HuH-7 (cell line): ENCODE results near the gene F13A1.
"Not testable (repeated sequence)": the region's sequence is repeated elsewhere in the genome, so short reads cannot be mapped to it uniquely, and the experiment has no call there.

Experiments used
- DNase-seq: peaks from one replicate; pipeline ENCODE4 v3.0.0; 2011; ENCODE audit warnings: low spot score

F13A1 gene

DNA sequence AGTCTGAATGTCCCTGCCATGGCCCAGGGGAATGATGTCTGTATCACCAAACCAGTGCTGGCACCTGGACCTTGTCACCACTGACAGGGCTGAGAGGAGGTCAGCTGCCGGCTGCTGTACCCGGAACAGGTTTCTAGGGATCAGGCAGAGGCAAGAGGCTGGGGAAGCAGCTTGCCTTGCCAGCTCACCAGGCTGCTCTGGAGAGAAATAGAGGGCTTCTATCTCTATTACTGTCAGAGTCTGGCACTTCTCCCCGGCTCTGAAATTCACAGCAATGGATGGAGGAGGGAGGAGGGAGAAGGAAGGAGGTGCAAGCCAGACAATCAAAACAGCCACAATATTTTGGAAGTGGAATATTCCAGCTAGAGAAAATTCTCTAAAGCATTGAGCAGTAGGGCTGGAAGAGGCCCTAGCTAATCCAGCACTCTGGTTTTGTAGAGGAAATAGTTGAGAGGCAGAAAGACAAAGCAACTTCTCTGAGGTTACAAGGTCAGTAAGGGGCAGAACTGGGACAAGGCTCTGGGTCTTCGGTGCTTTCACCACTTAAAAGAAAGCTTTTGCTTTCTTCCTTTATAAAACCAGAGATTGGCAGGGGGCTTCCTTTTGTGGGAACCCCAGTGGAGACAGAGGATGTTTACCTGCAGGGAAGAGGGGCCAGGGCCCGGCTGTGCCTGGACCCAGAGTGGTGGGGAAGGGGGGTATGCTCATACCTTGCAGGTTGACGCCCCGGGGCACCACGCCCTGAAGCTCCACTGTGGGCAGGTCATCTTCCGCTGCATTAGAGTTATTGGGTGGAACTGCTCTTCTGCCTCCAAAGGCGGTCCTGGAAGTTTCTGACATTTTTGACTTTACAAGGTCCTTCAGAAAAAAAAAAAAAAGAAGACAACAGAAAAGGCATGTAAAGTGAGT is 2.4 kb downstream of the F13A1 start:
- no peak for DNase-seq

DNA sequence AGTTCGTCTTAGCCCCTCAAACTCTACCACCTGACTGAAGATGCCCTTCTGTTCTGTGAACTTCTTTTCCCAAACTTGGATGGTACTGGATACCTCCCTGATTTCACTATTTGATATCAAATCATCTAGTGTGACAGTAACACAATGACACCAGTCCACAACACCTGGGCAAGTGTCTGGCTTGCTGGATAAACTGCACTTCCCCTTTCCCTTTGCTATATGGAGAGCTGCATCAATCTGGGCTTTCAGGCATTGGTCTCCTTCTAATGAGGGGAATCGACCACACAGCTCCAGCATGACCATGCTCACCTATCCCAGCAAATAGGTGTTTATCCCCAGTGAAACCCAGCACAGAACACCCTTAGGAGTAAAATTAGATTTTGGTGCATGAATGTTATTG is 3.1 kb downstream of the F13A1 start:
- no peak for DNase-seq

DNA sequence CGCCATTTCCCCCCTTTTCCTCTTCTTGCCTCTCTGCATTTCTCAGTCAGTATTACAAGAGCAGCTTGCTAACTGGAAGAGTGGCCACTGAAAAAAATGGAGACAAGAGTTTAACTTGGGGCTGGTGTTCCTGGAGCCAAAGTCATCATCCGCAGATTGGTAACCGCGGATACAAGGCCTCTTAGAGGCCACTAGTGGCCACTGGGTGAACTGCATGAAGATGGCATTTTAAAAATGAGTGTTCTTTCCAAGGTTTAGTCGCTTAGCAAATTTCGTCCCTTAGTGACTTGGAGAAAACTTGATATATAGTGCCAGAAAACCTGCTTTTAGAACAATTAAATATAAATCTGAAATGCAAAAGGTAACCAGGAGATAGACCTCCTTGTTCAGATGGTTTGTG is 4.8 kb downstream of the F13A1 start:
- DNase-seq = peak; percentile 17

DNA sequence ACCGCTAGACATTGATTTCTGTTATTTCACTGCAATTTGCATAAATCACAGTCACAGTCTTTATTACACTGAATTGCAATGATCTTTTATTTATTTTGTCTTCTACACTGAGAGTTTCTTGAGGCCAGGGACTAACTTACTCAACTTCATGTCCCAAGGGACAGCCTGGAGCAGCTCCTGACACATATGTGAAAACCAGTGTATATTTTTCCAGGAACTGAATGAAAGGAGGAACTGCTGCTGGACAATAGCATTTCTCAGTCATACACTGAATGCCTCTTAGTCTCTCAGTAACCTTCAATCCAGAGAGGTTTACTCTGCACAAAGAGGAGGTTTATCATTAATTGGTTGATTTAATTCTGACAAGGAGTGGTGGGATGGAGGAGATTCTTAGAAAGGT is 5.9 kb downstream of the F13A1 start:
- DNase-seq = no peak

DNA sequence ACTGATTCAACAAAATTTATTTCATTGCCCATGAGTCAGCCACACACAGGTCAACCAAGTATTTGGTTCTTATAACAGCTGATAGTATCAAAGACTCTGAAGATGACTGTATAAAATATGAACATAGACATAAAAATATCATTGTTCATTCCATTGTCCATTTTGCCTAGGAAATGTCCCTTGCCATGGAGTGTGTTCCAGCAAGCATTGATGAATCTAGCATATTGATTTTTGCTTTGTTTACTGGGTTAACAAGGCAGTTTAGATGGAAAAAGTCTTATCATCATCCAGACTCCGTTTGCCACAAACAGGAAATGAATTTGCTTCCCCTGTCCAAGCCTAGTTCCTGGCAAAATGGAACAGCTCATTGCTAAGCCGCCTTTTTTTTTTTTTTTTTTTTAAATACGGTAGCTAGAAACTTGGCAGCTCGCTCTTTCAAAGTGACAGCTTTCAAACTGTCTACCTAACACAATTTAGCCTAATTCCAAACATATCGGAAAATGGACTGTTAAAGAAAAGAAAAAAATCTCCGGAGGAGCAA is 7.5 kb downstream of the F13A1 start:
- DNase-seq = no peak

DNA sequence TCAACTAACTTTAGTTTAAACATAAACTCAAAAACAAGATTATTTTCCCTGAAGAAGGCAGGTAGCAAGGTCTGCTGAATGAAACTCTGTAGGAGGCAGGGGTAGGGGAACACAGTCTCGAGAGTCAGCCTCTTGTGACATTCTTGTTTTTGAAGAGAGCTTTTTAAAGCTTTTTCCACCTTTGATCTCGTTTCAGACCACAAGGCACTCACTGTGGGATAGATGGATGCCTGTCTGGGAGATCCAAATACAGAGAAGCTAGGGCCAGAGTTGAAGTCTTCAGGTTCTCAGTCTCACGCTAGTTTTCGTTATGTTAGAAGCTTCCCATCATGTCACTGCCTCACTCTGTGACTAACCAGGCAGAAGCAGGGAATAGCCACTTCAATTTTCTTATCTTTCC is 14.9 kb downstream of the F13A1 start:
- no peak for DNase-seq

DNA sequence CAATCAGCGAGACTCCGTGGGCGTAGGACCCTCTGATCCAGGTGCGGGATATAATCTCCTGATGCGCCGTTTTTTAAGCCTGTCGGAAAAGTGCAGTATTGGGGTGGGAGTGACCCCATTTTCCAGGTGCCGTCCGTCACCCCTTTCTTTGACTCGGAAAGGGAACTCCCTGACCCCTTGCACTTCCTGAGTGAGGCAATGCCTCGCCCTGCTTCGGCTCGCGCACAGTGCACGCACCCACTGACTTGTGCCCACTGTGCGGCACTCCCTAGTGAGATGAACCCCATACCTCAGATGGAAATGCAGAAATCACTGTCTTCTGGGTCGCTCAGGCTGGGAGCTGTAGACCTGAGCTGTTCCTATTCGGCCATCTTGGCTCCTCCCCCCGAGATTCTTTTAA is 20.1 kb downstream of the F13A1 start:
- not testable (repeated sequence) for DNase-seq

DNA sequence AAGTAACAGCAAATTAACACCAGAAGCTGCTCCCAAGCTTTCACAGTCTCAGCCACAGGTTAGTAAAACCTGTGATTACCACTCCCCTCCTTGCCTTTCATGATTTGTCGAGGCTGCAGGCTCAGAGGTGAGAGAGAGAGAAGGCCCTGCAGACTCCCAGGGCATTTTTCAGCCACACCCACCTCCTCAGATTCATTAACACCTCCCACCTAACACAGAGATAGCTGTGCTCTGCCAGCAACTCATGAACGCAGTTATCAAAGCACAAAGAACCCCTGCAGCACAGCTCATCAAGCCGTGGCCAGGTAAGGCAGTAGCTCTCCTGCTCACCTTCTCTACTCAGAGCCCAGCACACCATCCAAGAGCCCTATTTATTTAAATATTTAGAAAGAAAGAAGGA is 27.1 kb downstream of the F13A1 start:
- DNase-seq = no peak

DNA sequence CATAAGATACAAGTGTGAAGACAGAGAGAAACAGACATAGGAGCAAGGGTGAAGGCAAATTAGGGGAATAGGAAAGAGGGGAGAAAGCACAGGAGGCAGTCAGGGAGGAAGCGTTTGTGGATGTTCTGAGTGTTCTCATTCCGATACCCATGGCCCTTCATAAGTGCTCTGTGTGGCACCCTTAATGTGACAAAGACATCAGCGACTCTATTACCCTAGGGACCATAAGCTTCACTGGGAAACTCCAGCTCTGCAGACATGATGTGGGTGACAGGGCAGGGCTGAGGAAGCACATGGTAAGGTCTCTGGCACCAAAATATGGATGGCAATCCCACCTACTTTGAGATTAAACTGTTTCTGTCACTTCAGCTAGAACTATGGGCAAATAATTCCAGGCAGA is 33.0 kb downstream of the F13A1 start:
- DNase-seq = no peak

DNA sequence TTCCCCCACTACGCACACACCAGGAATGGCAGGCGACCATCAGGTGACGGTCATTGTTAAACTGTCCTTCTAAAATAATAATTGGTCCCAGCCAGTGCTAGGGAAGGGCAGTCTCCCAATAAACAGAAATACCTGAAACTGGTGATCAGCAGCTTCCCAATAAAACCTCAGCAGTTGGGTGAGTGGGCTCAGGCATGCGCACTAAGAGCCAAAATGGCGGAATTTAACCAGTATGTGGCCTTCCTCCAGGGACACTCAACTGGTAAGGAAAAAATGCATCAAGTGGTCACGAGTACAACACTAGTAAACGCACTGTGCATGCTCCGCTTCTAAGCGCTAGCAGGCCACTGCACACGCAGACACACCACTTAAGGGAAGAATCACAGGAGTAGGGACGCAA is 34.8 kb downstream of the F13A1 start:
- DNase-seq = no peak

DNA sequence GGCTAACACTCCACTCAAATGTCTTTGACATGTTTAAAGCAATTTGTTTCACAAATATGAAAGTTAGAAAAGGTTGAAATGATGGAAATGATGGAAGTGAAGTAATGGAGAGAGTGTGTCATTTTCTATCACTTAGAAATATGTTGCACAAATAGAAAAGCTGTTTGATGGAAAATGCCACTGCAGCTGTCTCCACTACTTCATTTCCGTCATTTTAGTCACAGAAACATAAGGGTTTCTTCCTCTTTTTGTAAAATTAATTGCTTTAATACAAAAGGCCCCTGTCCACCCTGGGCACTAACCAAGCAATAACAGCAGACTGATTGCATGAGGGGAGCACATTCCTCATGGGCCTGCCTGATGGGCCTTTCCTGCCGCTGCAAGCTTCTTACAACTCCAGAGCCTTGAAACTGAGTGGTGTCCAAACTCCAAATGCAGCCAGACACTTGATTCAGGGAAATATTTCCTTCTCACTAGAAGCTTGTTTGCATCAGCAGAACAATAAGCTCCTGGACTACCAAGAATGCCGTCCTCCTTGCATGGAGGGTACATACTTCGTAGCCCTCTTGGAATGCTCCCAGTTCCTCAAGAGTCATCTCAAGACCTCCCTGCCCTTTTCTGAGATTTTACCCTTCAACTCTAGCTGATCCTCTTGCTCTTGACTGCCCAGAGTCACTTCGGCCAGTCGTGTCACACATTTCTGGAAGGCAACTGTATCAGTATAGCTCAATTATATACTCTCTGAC is 36.1 kb downstream of the F13A1 start:
- DNase-seq = no peak

DNA sequence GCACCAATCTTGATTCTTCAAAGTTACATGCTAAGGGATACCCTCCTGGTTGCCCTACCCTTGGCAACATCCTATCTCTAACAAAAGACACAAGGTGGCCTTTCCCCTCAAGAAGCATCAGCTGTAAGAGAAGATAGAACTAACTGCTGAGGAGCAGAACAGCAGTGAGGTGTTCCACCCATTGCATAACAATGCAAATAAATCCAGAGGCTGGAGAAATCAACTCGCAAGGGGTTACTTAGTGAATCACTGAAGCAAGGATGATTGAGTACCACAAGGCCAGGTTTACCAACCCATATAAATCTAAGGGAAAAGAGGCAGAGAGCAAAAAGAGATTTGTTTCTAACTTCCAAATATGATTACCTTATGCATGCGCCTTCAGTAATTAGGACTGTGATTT is 36.7 kb downstream of the F13A1 start:
- DNase-seq = no peak

DNA sequence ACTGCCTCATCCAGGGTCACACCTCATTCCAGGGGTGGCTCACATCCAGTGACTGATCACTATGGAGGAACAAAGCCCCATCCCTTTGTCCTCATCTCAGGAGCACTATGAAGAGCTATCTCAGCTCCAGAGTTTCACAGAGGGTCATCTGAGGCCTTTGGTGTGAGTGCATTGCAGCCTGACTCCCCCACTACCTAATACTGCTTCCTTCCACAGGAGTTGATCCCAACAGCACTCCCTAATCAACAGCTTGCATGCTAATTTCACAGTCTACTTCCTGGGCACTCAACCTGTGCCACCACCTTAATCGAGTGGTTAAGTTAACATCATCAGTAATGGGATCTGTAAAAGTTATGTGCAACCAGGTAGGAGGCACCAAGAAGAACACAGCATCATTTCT is 37.7 kb downstream of the F13A1 start:
- no peak for DNase-seq

DNA sequence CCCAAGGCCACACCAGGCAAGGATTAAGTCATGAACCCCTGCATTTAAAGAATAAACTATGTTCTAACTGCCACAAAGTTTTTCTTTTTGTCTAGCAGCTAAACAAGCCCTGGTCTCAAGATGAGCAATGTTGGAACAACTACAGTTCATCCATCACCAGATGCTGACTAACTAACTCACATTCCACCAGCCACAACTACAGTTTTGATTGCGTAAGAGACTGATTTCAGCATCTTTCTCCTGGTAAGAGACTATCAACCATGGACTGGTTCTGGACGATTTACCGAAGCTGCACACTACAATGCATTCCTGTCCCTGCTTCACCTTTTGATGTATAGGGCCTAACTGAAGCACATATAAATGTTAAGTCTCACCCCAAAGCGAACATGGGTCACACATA is 43.0 kb downstream of the F13A1 start:
- DNase-seq = peak; percentile 1

DNA sequence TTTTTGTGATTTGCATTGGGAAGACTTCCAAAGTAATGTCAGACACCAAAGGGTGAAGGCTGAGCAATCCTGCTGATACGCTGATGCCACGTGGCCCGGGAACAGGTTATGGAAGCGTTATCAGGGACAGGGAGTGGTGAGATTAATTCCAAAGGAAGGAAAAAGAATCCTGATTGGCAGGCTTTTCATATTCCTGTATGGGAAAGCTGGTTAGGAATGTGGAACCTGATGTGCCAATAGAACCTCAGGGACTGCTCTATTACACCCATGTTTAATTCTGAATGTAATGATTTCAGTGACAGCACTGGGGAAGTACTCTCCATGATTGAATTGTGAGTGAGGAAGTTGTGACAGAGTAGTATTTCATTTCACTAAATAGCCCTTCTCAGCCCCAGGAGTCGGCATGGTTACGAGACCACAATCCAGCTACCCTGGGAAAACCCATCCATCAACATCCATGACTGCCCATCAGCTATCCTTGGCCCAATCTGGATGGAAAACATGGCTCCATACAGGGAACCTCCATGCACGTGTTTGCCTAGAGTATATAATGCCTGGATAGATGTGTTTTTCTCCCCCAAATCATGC is 49.4 kb downstream of the F13A1 start:
- no peak for DNase-seq

DNA sequence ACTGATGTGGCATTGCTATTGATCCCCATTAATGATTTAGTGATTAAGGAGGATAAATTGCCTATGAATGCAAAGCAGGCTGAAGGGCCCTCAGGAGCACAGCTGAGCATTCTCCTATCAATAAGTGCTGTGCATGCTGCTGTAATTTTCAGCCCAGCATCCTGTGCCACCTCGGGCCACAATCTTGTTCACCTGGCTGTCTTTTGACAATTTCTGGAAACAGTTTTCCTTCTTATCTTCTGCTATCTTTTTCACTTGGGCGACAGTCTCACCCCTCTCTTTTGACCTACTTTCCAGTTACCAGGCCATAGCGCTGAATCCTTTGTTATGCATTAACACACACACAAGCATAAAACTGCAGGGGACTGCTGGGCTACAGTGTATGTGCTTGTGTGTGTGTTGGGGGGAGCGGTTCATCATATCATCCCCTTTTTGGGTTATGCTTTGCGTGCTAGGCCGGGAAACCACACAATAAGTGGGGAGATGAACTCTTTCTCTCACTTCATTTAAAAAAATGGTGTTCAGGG is 60.2 kb downstream of the F13A1 start:
- no peak for DNase-seq

DNA sequence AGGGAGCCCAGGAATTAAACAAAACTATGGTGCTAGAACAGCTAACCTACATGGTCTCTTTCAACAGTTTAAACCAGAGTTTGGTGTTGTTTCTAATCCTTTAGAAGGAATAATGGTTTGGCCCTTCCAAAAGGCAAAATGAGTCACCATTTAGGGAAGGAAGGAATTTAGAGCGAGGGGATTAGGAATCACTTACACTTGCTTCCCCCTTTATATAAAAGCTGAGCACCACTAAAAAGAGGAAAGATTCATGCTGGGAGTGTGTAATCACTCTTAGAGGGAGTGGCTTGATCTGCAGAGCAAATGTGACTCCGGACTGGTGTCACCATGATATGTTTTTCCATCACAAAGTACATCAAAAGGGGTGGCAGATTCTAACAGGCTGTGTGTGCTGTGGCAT is 63.6 kb downstream of the F13A1 start:
- DNase-seq = no peak

DNA sequence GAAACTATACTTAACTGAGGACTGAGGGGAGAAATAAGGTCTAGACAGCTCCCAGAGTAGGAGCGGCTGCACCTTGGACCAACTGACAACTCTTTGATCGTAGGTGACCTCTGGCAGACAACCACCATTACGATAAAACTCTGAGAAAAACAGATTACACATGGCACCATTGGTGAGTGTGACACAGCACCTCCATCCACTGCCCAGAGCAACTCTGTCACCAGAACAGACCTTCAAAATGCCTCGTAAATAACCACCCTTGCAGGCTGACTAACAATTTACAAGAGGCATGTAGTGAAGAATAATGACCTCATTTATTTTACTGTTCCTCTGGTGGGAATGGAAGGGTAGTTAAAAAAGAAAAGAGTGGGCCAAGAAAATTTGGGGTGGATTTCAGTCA is 64.2 kb downstream of the F13A1 start:
- DNase-seq = no peak

DNA sequence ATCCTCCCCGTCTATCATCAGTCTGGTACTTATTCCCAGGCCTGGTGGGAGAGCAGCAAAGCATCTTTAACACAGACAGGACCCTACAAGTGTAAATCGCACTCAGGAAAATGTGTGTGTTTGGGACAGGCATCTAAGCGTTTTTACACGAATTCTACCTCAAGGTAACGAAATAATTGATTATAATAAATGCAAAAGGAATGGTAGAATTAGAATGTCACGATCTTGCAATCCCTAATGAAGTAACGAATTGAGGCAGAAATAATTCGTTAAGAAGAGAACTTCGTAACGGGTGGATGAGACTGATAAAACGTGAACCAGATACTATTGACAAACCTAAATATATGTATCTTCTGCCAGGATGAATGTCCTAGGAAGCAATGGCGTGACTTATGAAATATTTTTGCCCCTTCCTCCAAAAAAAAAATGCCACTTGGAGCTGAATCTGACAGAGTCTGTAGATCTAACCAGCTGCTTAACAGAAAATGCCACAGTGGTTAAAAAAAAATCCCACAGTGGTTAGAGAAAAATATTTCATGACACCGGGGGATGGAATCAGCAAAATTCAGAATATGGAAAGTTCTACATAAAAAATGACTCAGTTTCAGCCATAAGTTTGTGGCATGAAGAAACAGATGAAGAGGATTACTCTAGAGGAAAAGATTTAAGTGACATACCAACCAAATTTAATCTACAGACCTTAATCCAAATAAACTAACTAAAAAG is 68.7 kb downstream of the F13A1 start:
- no peak for DNase-seq

DNA sequence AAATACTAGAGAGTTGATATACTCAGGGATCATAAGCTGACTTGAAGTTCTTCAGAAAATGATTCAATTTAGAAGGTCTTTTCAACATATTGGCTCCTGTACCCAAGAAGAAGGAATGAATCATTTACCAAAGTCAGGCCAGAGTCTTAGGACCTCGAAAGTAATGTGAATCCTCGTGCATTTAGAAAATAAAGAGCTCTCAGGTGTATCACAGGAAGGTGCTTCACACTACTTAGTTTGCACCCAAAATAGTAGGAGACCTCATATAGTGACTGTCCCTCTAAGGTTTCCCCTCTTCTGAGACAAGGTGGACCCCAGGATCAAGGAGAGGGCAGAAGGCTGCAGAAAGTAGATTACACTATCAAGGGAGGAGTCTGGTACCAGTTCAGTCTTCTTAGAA is 71.8 kb downstream of the F13A1 start:
- no peak for DNase-seq

DNA sequence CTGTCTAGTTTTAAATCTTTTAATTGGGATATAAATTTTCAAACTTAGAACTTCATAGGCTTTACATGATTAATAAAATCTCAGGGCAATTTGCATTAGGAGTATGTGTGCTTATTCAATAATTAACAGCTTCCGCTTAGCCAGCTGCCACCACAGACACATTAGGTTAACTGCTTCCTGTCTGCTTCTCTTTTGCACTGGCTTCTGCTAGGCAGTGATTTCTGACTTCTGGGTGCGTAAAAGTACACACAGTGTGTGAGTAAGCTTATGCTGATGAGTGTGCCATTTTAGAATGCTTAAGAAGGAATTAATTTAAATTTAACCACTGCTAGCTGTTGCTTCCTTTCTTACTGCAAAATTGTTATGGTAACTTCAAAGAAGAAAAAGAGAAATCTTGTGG is 73.9 kb downstream of the F13A1 start:
- DNase-seq = no peak

DNA sequence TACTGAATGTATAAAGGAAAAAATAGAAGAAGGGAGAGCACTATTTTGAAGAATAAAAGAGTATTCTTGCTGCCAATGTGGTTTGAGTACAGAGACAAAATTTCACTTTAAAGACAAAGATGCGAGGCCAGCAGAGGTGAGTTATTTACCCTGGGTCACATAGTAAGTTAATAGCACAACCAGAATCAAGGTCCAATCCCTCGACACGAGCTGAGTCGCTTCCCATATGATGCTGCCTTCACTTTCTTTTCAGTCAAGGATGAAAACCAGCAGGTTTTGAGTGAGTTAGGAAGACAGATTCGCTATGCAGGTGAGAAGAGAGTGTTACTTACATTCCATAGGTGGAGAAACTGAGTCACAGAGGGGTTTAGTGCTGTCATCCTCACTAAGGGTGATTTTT is 75.8 kb downstream of the F13A1 start:
- DNase-seq = no peak
